Gastroesophageal sphincter (tissue), 3 donors: ENCODE measurements around the gene COL4A5.

Experiments
- CTCF ChIP-seq, 4 experiments: fragments of 200-600 bp in 2 of 4; fragments of 450-650 bp in 2 of 4; sonication (generic) in 1 of 4; IDR thresholded peaks; one replicate each; pipeline ENCODE4 v1.5.1; 2017 to 2019; ENCODE audit warnings: antibody characterized with exemption in 4 of 4, mild to moderate bottlenecking in 2 of 4, moderate library complexity in 2 of 4
- EP300 ChIP-seq: sonication (generic); formaldehyde crosslinking; IDR thresholded peaks from one replicate; pipeline ENCODE4 v1.6.1; 2017; ENCODE audit warnings: antibody characterized with exemption, mild to moderate bottlenecking
- POLR2A ChIP-seq, 2 donors: fragments of 450-650 bp; IDR thresholded peaks; one replicate each; pipeline ENCODE4 v1.6.1; 2017; ENCODE audit warnings: antibody characterized with exemption in 2 of 2, mild to moderate bottlenecking in 2 of 2, moderate library complexity in 1 of 2
- POLR2AphosphoS5 ChIP-seq: sonication (generic); formaldehyde crosslinking; IDR thresholded peaks from one replicate; pipeline ENCODE4 v1.6.1; 2017; ENCODE audit warnings: antibody characterized with exemption

DNA sequence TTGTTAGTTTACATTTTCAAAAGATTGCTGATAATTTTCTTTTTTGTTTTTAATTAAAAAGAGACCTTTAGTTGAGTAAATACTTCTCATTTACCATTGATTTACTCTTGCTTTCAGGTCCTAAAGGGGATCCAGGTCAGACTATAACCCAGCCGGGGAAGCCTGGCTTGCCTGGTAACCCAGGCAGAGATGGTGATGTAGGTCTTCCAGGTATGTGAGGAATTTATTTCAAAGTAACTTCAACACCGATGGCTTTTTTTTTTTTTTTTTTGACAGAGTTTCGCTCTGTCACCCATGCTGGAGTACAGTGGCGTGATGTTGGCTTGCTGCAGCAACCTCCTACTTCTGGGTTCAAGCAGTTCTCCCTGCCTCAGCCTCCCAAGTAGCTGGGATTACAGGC, 161.6 kb downstream of the COL4A5 start:
- TF ChIP-seq CTCF (IDR thresholded peaks at IDR 0.05) (no peak), POLR2A (IDR thresholded peaks at IDR 0.05) (no peak), POLR2AphosphoS5 (no peak), EP300 (no peak)
